ENCODE measurements around the gene NCOA5.

Gene NCOA5

GRCh38 chr20:46058599-46059281 is 31.0 kb downstream of the NCOA5 start:
- no peak for DNase-seq

- DNase-seq: no peak
Measured at GRCh38 chr20:46057856-46058598, 31.7 kb downstream of the NCOA5 start.

DNA sequence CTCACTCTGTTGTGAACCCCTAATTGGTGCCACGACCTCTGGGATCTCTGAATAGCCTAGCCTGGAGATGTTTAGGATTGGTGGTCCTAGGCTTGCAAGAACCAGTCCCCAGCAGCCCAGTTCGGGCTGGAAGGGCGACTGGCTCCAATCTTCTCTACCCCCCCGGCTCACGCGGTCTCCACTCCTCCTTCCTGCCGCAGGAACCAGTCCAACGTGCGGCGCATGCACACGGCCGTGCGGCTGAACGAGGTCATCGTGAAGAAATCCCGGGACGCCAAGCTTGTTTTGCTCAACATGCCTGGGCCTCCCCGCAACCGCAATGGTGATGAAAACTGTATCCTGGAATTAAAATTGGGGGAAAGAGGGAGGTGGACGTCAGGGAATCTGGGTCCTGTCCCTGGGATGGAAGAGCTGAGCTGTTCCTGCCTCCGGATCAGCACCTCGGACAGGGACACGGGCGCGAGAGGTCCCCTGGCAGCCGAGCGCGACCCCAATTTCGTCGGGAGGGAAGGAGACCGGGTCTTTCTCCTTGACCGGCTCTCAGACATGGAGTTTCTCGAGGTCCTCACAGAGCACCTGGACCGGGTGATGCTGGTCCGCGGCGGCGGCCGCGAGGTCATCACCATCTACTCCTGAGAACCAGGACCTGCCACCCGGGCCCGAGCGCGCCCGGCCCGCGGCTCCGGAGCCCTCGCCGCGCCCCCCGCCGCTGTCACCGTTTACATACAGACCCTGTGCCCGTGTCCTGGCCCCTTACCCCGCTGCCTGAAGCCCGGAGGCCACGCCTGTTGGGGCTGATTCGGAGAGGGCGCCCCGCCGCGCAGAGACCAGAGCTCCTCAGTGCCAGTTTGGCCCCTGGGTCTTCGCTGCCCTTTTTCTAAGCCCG is 32.5 kb downstream of the NCOA5 start:
- DNase-seq: no peak

DNA sequence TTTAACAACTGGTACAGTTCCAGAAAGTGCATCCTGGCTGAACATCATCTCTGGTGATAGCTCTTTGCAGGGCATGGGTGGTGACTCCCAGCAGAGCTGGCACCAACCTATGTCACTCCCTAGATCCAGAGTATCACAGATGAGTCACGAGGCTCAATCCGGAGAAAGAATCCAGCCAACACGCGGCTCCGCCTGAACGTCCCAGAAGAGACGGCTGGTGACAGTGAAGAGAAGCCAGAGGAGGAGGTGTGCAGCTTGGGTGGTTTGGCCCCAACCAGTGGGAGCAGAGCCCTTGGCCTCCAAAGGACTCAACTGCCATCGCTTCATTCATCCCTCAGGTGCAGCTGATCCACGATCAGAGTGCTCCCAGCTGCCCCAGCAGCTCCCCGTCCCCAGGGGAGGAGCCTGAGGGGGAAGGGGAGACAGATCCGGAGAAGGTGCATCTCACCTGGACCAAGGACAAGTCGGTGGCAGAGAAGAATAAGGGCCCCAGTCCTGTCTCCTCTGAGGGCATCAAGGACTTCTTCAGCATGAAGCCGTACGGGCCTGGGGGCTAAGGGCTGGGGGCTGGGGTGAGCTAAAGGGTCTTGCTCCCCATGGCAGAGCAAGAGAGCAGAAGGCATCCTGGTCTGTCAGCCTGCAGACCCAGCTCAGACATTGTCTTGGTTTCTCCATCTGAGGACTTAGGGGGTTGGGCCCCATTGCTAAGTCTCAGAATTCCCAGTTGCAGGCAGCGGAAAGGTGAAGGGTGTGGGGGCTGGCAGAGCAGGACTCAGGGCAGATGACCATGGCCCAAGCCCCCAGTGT is 33.5 kb downstream of the NCOA5 start:
- no peak for DNase-seq

GRCh38 chr20:46055269-46055668 is 34.5 kb downstream of the NCOA5 start:
- DNase-seq: no peak

- DNase-seq: no peak
Measured at GRCh38 chr20:46054606-46055005, 35.2 kb downstream of the NCOA5 start.

DNA sequence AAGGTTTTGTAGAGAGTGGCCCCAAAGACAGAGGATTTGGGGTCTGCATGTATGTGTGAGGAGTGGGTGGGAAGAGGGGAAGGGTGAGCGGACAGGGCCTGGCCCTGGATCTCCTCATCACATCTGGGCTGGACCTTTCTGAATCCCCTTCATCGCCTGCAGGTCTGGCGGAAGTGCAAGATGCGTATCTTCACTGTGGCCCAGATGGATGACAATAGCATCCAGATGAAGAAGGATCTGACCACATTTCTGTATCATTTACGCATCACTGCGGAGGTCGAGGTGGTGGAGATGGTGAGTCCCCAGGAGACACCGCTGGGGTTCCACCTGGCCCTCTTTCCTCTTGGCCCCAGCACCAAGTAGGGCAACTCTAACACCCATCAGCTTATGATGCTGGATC is 36.3 kb downstream of the NCOA5 start:
- DNase-seq: no peak

- no peak for DNase-seq
Measured at GRCh38 chr20:46051556-46052308, 38.0 kb downstream of the NCOA5 start.

DNA sequence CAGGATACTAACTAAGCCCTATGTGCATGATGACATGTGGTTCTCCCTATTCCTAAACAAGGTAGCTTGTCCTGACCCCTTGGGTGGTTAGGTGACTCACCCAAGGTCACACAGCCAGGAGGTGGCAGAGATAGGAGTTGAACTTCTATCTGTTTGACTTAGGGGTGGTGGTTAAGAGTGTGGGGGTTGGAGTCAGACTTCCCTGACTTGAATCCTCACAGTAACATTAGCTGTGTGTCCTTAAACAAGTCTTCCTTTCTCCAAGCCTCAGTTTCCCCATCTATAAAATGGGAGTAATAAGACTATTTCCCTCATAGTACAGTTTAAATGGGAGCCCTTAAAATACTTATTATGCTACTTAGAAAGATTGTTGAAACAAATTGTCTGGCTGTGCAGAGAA is 38.9 kb downstream of the NCOA5 start:
- DNase-seq: no peak

- no peak for DNase-seq
Measured at GRCh38 chr20:46050444-46050843, 39.3 kb downstream of the NCOA5 start.

DNA sequence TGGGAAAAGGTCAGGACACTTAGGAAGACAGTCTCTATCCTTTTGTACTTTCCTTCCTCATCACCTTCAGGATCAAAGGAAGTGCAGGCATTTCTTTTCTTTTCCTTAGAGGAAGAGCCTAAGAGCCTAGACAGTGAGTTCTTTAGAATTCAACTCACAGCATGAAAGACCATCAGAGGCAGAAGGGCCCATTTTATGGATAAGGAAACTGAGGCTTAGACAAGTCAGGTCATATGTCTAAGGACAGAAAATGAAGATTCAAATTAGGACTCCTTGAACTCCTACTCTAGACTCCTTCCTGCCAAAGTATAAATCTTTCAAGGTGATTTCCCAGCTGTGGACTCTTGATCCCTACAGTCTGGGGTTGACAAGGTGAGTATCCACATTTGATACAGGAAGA is 39.9 kb downstream of the NCOA5 start:
- DNase-seq: no peak

DNA sequence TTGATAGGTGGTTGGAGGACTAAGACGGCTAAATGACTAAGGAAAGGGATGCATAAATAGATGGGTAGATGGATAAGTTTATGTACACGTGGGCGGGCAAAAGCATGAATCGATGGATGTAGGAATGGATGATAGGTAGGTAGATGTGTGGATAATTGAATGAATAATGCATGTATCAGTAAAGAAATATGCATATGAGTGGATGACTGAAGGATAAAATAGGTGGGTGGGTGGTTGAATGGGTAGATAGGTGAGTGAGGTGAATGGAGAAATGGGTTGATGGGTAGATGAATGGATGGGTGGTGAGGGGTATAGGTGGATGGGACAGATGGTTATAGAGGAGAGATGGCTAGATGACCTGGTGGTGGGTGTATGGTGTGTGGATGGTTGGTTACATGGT is 40.6 kb downstream of the NCOA5 start:
- DNase-seq: no peak

- DNase-seq: no peak
Measured at GRCh38 chr20:46047821-46048220, 41.9 kb downstream of the NCOA5 start.

GRCh38 chr20:46046588-46047310 is 43.0 kb downstream of the NCOA5 start:
- no peak for DNase-seq

DNA sequence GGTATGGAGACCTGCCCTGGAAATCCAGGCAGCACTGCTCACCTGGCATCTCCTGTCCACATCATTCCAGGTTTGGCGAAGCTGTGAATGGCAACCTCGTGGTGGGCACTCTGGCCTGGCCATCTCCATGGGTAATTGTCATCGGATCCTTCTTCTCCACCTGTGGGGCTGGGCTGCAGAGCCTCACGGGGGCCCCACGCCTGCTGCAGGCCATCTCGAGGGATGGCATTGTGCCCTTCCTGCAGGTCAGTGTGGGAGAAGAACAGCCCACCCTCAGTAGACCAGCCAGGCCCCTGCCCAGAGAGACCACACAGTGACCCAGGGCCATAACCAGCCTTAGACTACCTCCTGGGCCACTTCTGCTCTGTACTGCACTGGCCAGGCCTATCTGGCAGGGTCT is 44.9 kb downstream of the NCOA5 start:
- DNase-seq: no peak

GRCh38 chr20:46043556-46043955 is 46.2 kb downstream of the NCOA5 start:
- DNase-seq: no peak

DNA sequence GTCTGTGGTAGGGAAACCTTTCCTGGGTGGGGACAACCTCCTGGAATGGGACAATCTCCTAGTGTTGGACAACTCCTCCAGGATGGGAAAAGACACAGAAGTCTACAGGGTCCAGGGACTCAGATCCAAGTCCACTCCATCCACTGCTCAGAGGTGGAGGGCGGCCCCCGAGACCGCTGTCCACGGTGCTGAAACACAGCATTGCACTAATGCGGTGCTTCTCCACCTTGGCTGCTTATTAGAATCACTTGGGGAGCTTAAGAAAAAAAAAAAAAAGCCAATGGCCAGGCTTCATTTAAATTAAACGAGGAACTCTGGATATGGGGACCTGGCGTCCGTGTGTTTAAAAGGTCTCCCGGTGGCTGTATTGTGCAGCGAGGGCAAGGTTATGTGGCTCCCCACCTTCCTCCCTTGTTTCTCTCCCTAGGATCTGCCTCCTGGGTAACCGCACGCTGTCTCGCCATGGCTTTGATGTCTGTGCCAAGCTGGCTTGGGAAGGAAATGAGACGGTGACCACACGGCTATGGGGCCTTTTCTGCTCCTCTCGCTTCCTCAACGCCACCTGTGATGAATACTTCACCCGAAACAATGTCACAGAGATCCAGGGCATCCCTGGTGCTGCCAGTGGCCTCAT is 48.7 kb downstream of the NCOA5 start:
- DNase-seq: no peak

DNA sequence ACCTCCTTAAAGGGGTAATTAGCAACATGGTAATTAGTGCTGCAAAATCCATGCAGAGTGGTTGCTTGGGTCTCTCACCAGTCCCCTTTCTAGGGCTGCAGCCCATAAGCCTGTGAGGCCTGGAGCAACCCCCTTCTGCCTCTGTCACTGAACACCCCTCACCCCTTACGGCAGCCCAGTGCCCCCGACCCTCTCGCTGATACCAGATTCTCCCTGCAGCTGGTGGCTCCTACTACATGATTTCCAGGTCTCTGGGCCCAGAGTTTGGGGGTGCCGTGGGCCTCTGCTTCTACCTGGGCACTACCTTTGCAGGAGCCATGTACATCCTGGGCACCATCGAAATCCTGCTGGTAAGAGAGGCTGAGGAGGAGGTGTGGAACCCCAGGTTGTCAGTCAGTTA is 52.7 kb downstream of the NCOA5 start:
- no peak for DNase-seq

- DNase-seq: no peak
Measured at GRCh38 chr20:46036370-46036769, 53.4 kb downstream of the NCOA5 start.

DNA sequence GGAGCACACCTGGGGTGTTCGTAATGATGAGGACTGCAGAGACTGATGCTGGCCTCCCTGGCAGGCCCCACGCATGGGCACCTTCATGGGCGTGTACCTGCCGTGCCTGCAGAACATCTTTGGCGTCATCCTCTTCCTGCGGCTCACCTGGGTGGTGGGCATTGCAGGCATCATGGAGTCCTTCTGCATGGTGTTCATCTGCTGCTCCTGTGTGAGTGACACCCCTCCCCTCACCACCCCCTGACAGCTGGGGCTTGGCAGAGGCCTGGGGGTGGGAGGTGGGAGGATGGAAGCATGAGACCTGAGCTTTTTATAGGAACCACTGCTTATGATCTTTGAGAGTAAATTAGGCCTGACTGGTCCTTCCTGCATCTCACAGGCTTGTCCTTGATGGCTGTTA is 54.0 kb downstream of the NCOA5 start:
- DNase-seq: no peak

GRCh38 chr20:46035253-46035652 is 54.5 kb downstream of the NCOA5 start:
- no peak for DNase-seq
